Activated CD4-positive, alpha-beta T cell treated with anti-CD3 and anti-CD28 coated beads, Interleukin-2, amount 10 ng/mL, durations not matched to agents 7 days and 5 days (primary cell): ENCODE measurements around the gene EXOC6B. TPM values are rescaled to one million over a fixed set of nuclear protein-coding genes. Genes with fewer than 3 reads are reported as not detected.

Experiments used
- CTCF ChIA-PET: fragments of 350-600 bp; sonication (Branson Sonifier 250); formaldehyde crosslinking; loops from one replicate; lab custom pipeline; 2021; ENCODE audit warnings: antibody characterized with exemption; lab: Charles Lee
- POLR2A ChIA-PET: fragments of 350-600 bp; sonication (Branson Sonifier 250); formaldehyde crosslinking; loops from one replicate; lab custom pipeline; 2021; ENCODE audit warnings: antibody characterized with exemption; lab: Charles Lee
- DNase-seq: peaks from one replicate; pipeline ENCODE4 v3.0.0-alpha.2; 2020
- H3K27ac Mint-ChIP-seq: one replicate; pipeline ENCODE4 v1.8.0; 2021; ENCODE audit warnings: mild to moderate bottlenecking, moderate library complexity, mixed read lengths
- H3K27me3 Mint-ChIP-seq: one replicate; pipeline ENCODE4 v1.8.0; 2021; ENCODE audit warnings: mixed read lengths
- H3K36me3 Mint-ChIP-seq: one replicate; pipeline ENCODE4 v1.8.0; 2021; ENCODE audit warnings: low read depth, mixed read lengths
- H3K4me1 Mint-ChIP-seq: one replicate; pipeline ENCODE4 v1.8.0; 2021; ENCODE audit warnings: mixed read lengths
- H3K4me3 Mint-ChIP-seq: one replicate; pipeline ENCODE4 v1.8.0; 2021; ENCODE audit warnings: mild to moderate bottlenecking, moderate library complexity, mixed read lengths
- H3K9me3 Mint-ChIP-seq: one replicate; pipeline ENCODE4 v1.8.0; 2021; ENCODE audit warnings: mixed read lengths
- total RNA-seq, 2 experiments: library from RNA; stranded (reverse); gene quantifications; one replicate each; pipeline ENCODE4 v1.2.3, GENCODE V29; 2021

Gene EXOC6B
- total RNA-seq, 2 experiments from 2014 or later = 14.8 to 16.4 TPM

DNA sequence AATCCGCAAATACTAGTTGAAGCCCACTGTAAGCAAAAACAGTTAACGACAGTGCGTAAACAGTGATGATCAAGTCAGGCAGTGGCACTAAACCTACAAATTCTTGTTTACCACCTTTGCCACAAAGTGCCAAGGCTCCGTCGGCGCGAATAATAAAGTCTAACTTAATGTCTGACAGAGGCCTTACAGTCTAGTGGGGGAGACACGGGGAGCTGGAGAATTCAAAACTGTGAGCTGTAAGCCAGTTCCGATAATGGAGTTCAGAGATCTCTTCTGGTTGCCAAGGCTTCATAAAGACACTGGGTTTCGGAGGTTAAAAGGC is 284 bp upstream of the EXOC6B start:
- H3K36me3 Mint-ChIP-seq = peaks cover 4% of the 10 kb centered on the region
- no peaks in the 10 kb centered on the region for H3K27me3 Mint-ChIP-seq
- no peak for DNase-seq
- peak overlapping the region; percentile 83 for H3K4me3 Mint-ChIP-seq
- ChIA-PET CTCF (no interaction called here), POLR2A (no interaction called here)
- no peaks in the 10 kb centered on the region for H3K9me3 Mint-ChIP-seq
- H3K27ac Mint-ChIP-seq = peak overlapping the region; percentile 91
- peaks cover 59% of the 10 kb centered on the region for H3K4me1 Mint-ChIP-seq

DNA sequence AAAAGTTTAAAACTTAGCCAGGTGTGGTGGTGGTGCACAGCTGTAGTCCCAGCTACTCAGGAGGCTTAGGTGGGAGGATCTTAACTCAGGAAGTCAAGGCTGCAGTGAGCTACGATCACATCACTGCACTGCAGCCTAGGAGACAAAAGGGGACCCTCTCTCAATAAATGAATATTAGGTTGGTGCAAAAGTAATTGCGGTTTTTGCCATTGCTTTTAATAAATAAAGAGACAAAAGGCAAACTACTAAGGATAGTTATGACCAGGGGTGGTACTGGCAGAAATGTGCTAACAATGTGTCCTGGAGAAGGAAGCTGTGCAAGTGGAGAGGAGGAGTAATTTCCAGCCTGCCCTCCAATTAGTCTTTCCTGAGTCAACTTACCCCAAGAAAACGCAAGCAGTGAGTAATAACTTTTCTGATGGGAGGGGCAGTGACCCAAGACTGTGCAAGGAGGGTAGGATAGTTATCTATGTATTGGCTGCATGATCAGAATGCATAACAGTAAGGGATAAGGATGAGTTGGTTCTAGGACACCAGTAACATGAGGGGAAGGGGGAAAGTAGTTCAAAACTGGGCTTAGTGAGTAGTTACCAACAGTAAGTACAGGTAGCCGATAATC is 1.5 kb downstream of the EXOC6B start:
- Mint-ChIP-seq H3K27me3 (no peaks in the 10 kb centered on the region), H3K27ac (no peak overlapping the region)

DNA sequence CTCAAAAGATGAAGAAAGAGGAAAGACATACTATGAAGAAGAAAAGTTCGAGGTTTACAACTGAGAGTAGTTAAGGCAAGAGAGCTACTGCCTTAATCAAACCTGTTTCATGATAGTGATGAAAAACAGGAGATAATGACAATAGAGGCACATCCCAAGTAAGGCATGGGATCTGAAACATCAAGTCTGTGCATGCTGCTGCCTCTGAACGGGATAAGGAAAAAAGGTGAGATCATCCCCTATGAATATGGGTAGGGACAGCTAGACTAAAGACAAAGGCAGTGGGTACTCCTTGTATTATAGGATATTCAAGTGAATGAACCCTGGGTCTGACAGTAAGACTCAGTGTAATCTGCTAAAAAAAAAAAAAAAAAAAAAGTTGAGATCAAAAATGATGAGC is 3.0 kb downstream of the EXOC6B start:
- Mint-ChIP-seq H3K27me3 (no peaks in the 10 kb centered on the region), H3K4me1 (peaks cover 32% of the 10 kb centered on the region), H3K27ac (no peak overlapping the region), H3K4me3 (no peak overlapping the region), H3K36me3 (peaks cover 9% of the 10 kb centered on the region), H3K9me3 (no peaks in the 10 kb centered on the region)
- ChIA-PET CTCF (no interaction called here), POLR2A (no interaction called here)
- DNase-seq = no peak

More for the DNA sequence above, 1.5 kb downstream of the EXOC6B start:
- Mint-ChIP-seq H3K9me3 (no peaks in the 10 kb centered on the region), H3K36me3 (peaks cover 6% of the 10 kb centered on the region), H3K4me3 (peak overlapping the region; percentile 84), H3K4me1 (peaks cover 46% of the 10 kb centered on the region)
- no peak for DNase-seq
- ChIA-PET POLR2A (no interaction called here), CTCF (no interaction called here)

DNA sequence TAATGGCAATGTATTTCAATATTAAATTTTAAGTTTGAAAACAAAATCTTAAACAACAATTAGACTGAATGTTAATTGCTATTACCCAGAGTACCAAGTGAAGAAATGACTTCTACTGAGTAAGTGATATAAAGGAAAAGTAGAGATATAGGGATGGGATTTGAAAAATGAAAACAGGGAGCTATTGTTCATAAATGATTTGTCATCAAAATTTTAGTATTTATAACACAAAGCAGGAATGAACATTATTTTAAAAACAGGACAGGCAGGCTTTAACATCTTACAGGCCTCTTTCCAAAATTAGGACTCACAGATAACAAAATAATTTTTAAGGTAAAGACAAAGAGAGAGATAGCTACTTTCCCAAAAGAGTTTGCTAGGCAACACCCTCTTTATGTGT is 3.9 kb downstream of the EXOC6B start:
- Mint-ChIP-seq H3K36me3 (peaks cover 9% of the 10 kb centered on the region), H3K4me1 (peaks cover 28% of the 10 kb centered on the region), H3K27ac (no peak overlapping the region), H3K27me3 (no peaks in the 10 kb centered on the region), H3K4me3 (no peak overlapping the region), H3K9me3 (no peaks in the 10 kb centered on the region)
- no peak for DNase-seq
- ChIA-PET POLR2A (no interaction called here), CTCF (no interaction called here)

DNA sequence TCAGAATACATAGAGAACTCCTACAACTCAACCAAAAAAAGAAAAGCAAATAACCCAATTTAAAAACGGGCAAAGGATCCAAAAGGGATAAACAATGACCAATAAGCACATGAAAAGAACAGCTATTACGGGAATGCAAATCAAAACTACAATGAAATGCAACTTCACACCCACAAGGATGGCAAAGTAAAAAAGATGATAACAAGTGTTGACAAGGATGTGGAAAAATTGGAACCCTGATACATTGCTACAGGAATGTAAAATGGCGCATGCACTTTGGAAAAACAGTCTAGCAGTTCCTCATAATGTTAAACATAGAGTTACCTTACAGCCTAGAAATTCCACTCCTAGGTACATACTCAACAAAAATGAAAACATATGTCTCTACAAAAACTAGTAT is 4.7 kb downstream of the EXOC6B start:
- Mint-ChIP-seq H3K4me1 (peaks cover 25% of the 10 kb centered on the region), H3K36me3 (peaks cover 9% of the 10 kb centered on the region)

DNA sequence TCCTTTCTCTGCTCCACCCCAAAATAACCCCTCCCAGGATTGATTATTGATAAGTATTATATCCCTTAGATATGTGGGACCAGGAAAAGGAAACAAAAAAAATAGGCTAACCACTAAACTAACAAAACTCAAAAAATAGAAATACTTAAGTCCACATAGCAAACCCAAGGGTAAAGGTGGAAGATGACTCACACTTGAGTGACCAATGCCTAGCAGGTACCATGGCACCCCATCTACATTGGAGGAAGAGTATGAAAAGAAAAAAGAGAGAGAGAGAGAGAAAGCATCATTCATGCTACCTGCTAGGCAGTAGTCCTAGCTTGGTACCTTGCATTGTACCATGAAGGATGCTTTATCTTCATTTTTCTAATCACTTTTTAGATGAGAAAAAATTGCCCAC is 6.3 kb downstream of the EXOC6B start:
- ChIA-PET CTCF (no interaction called here), POLR2A (no interaction called here)
- no peaks in the 10 kb centered on the region for H3K9me3 Mint-ChIP-seq
- no peak overlapping the region for H3K4me3 Mint-ChIP-seq
- peaks cover 13% of the 10 kb centered on the region for H3K4me1 Mint-ChIP-seq
- DNase-seq = no peak
- no peak overlapping the region for H3K27ac Mint-ChIP-seq
- no peaks in the 10 kb centered on the region for H3K27me3 Mint-ChIP-seq
- H3K36me3 Mint-ChIP-seq = peaks cover 9% of the 10 kb centered on the region

More for the DNA sequence above, 4.7 kb downstream of the EXOC6B start:
- DNase-seq = no peak
- H3K27me3 Mint-ChIP-seq = no peaks in the 10 kb centered on the region
- no peaks in the 10 kb centered on the region for H3K9me3 Mint-ChIP-seq
- H3K27ac Mint-ChIP-seq = no peak overlapping the region
- ChIA-PET POLR2A (no interaction called here), CTCF (no interaction called here)
- no peak overlapping the region for H3K4me3 Mint-ChIP-seq

DNA sequence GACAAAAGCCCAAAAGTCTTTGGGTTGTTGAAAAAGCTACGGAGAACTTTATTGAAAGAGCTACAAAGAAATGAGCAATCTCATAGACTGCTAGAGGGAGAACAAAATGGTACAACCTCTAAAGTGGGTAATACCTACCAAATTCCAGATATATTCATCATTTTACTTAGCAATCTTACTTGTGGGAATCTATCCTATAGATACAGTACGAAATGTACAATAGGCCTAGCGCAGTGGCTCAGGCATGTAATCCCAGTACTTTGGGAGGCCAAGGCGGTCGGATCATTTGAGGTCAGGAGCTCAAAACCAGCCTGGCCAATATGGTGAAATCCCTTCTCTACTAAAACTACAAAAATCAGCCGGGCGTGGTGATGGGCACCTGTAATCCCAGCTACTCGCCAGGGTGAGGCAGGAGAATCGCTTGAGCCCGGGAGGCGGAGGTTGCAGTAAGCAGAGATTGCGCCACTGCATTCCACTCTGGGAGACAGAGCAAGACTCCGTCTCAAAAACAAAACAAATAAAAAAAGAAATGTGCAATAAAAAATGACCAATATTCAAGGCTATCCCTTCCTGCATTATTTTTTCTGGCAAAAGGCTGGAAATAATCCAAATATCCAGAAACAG is 10.1 kb downstream of the EXOC6B start:
- Mint-ChIP-seq H3K27me3 (no peaks in the 10 kb centered on the region), H3K4me1 (peaks cover 5% of the 10 kb centered on the region), H3K4me3 (no peak overlapping the region), H3K9me3 (no peaks in the 10 kb centered on the region), H3K36me3 (peaks cover 2% of the 10 kb centered on the region), H3K27ac (no peak overlapping the region)
- ChIA-PET POLR2A (no interaction called here), CTCF (no interaction called here)
- no peak for DNase-seq

DNA sequence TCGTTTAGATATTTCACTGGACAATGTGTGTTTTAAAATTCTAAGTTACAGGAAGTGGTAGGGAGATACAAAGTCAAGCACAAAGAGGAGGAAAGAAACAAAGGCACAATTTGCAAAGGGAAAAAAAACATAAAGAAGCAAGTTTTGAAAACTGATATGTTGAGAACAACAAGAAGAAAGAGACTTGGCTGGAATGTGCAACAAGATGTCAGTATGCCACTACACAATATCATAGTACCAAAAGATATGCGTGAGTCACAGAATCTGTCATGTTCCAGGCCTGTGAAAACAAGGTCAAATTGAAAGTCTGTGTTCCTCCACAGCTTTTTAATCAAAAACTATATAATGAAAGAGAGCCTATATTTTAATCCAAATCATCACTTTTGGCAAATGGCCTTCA is 12.0 kb downstream of the EXOC6B start:
- POLR2A ChIA-PET = no interaction called here

DNA sequence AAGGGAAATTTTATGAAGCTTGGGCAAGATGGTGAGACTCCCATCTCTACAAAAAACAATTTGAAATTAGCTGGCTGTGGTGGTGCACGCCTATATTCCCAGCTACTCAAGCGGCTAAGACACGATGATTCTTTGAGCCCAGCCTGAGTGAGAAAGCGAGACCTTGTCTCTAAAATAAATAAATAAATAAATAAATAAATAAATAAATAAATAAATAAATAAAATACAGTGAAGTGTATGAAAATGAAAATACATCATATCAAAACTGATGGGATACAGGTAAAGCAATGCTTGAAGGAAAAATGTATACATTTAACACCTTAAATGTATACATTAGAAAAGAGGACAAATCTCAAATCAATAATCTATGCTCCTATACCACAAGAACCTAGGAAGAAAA is 15.7 kb downstream of the EXOC6B start:
- POLR2A ChIA-PET = no interaction called here

More for the DNA sequence above, 12.0 kb downstream of the EXOC6B start:
- H3K4me3 Mint-ChIP-seq = no peak overlapping the region
- peaks cover 15% of the 10 kb centered on the region for H3K36me3 Mint-ChIP-seq
- no peak for DNase-seq
- H3K4me1 Mint-ChIP-seq = peaks cover 5% of the 10 kb centered on the region
- H3K27me3 Mint-ChIP-seq = no peaks in the 10 kb centered on the region
- peaks cover 9% of the 10 kb centered on the region for H3K9me3 Mint-ChIP-seq
- H3K27ac Mint-ChIP-seq = no peak overlapping the region
- CTCF ChIA-PET = no interaction called here

DNA sequence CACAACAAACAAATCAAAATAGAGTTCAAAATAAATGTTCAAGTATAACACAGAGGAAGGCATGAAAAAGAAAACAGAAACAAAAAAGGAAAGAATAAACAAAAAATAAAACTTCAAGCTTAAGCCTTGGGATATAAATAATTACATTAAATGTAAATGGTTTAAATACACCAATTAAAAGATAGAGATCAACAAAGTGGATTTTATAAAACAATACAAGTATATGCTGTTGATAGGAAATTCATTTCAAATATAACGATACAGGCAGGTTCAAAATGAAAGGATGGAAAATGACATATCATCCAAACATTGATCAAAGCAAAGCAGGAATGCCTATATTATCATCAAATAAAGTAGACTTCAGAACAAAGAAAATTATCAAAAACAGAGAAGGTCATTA is 16.7 kb downstream of the EXOC6B start:
- peaks cover 5% of the 10 kb centered on the region for H3K4me1 Mint-ChIP-seq
- CTCF ChIA-PET = no interaction called here
- POLR2A ChIA-PET = no interaction called here
- no peak for DNase-seq
- H3K4me3 Mint-ChIP-seq = no peak overlapping the region
- no peak overlapping the region for H3K27ac Mint-ChIP-seq
- H3K36me3 Mint-ChIP-seq = peaks cover 18% of the 10 kb centered on the region
- H3K9me3 Mint-ChIP-seq = peaks cover 12% of the 10 kb centered on the region
- no peaks in the 10 kb centered on the region for H3K27me3 Mint-ChIP-seq

More for the DNA sequence above, 15.7 kb downstream of the EXOC6B start:
- H3K9me3 Mint-ChIP-seq = peaks cover 12% of the 10 kb centered on the region
- H3K4me3 Mint-ChIP-seq = no peak overlapping the region
- H3K27ac Mint-ChIP-seq = no peak overlapping the region
- peaks cover 5% of the 10 kb centered on the region for H3K4me1 Mint-ChIP-seq
- peaks cover 18% of the 10 kb centered on the region for H3K36me3 Mint-ChIP-seq
- CTCF ChIA-PET = no interaction called here
- H3K27me3 Mint-ChIP-seq = no peaks in the 10 kb centered on the region
- no peak for DNase-seq

DNA sequence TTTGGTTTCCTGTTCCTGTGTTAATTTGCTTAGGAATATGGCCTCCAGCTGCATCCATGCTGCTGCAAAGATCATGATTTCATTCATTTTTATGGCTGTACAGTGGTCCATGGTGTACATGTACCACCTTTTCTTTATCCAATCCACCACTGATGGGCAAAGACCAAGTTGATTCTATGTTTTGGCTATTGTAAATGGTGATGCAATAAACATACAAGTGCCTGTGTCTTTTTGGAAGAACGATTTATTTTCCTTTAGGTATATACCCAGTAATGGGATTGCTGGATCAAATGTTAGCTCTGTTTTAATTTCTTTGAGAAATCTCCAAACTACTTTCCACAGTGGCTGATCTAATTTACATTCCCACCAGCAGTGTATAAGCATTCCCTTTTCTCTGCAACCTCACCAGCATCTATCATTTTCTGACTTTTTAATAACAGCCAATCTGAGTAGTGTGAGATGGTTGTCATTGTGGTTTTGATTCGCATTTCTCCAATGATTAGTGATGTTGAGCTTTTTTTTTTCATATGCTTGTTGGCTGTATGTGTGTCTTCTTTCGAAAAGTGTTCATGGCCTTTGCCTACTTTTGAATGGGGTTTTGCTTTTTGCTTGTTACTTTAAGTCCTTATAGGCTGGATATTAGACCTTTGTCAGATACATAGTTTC is 19.4 kb downstream of the EXOC6B start:
- H3K36me3 Mint-ChIP-seq = peaks cover 18% of the 10 kb centered on the region
- ChIA-PET CTCF (no interaction called here), POLR2A (no interaction called here)
- peaks cover 12% of the 10 kb centered on the region for H3K9me3 Mint-ChIP-seq
- no peak overlapping the region for H3K4me3 Mint-ChIP-seq
- H3K27ac Mint-ChIP-seq = no peak overlapping the region
- H3K4me1 Mint-ChIP-seq = no peaks in the 10 kb centered on the region
- DNase-seq = no peak
- H3K27me3 Mint-ChIP-seq = no peaks in the 10 kb centered on the region

DNA sequence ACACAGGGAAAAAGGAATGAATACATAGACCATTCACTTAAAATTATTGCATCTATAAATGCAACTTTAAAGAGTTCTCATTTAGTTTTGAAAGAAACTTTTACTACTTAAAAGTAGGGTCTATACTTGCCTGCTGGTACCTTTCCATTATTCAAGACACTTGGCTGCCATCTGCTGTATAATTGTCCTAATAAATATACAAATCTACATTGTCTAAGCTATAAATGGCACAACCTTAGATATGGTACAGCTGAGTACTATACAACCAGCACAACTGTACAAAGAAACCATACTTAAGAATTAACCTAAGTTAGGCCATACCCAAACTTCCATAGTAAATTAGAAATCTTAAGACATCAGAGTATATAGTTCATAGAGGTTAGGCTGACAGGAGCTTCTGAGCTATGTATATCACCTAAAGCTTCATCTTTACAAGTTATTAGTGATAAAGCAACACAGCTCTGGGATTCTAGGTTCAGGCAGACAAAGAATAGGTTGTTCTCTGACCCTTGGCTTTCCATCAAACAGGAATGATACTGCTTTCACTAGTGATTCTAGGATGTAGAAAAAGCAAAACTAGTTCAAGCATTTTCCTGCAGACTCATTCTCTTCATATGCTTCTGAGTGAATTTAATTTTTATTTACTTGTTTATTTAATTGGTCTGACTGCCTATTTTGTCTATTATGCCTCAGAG is 22.1 kb downstream of the EXOC6B start:
- Mint-ChIP-seq H3K27ac (no peak overlapping the region), H3K36me3 (peaks cover 6% of the 10 kb centered on the region), H3K4me3 (no peak overlapping the region), H3K4me1 (no peaks in the 10 kb centered on the region), H3K9me3 (peaks cover 3% of the 10 kb centered on the region), H3K27me3 (no peaks in the 10 kb centered on the region)
- ChIA-PET POLR2A (interaction anchor here (0.7 kb wide), 1 partner anchor 60 kb away, joined by 3 read pairs; no protein-coding TSS in a partner anchor), CTCF (no interaction called here)
- DNase-seq = no peak

DNA sequence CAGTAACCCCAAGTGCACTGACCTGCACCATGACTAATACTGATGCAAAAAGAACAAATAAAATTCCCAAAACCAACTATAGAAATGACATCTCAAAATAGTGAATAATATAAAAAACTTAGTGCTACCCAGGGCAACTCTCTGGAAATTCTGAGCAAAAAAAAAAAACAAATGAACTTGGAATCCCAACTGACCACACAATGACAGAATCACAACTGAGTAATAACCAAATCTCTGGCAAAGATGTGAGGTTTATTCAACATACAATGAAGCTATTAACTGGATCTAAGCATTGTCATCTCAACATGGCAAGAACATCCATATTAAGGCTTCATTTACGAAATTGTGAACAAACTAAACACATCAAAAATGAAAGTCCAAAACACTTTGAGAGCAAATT is 22.7 kb downstream of the EXOC6B start:
- Mint-ChIP-seq H3K27ac (no peak overlapping the region), H3K4me3 (no peak overlapping the region), H3K4me1 (no peaks in the 10 kb centered on the region), H3K36me3 (peaks cover 4% of the 10 kb centered on the region), H3K27me3 (no peaks in the 10 kb centered on the region), H3K9me3 (peaks cover 3% of the 10 kb centered on the region)
- POLR2A ChIA-PET = no interaction called here
- CTCF ChIA-PET = no interaction called here
- DNase-seq = no peak
